SK-N-SH (cell line): ENCODE measurements around the gene SLX1A. TPM values are rescaled to one million over a fixed set of nuclear protein-coding genes. Genes with fewer than 3 reads are reported as not detected.

Experiments
- CTCF ChIA-PET: fragments of 300-600, 350-600 bp; formaldehyde crosslinking; extraction: SDS; loops from one replicate; lab custom pipeline; 2021; lab: Yijun Ruan, JAX
- POLR2A ChIA-PET: fragments of 350-600 bp; sonication (Branson Sonifier 250); formaldehyde crosslinking; extraction: SDS; loops from one replicate; lab custom pipeline; 2020; ENCODE audit warnings: antibody characterized with exemption, inconsistent platforms; lab: Yijun Ruan, JAX
- DNase-seq: peaks from one replicate; pipeline ENCODE4 v3.0.0; 2012
- H2AFZ ChIP-seq: fragments of 200-600 bp; sonication (generic); 2 replicates; pipeline ENCODE4 v1.8.1; 2016; ENCODE audit warnings: antibody characterized with exemption, mild to moderate bottlenecking, low read depth
- H3F3A ChIP-seq: fragments of 200-600 bp; sonication (generic); replicated peaks from 2 replicates; pipeline ENCODE3; 2016; ENCODE audit warnings: antibody characterized with exemption, mild to moderate bottlenecking; ENCODE audit not compliant: insufficient read depth
- H3K27ac ChIP-seq, 2 experiments: fragments of 200-500 bp in 1 of 2; fragments of 200-600 bp in 1 of 2; sonication (Bioruptor generic) in 1 of 2; sonication (generic), shearing (Covaris generic) in 1 of 2; 2 replicates each; pipeline versions ENCODE4 v1.5.1 to v1.6.1; 2014 to 2016; ENCODE audit warnings: low read depth in 2 of 2, inconsistent platforms in 1 of 2, low read length in 1 of 2, mild to moderate bottlenecking in 1 of 2, mixed read lengths in 1 of 2
- H3K27me3 ChIP-seq: fragments of 200-600 bp; sonication (generic), shearing (Covaris generic); 2 replicates; pipeline ENCODE4 v1.6.1; 2016; ENCODE audit warnings: mixed run types; ENCODE audit not compliant: insufficient read depth
- H3K36me3 ChIP-seq, 2 experiments: fragments of 200-500 bp in 1 of 2; fragments of 200-600 bp in 1 of 2; sonication (Bioruptor generic) in 1 of 2; sonication (generic) in 1 of 2; replicated peaks in 1 of 2; 2 replicates each; pipeline versions ENCODE3 to v1.5.1; 2014 to 2016; ENCODE audit warnings: low read length in 1 of 2, mild to moderate bottlenecking in 1 of 2; ENCODE audit not compliant: insufficient read depth in 2 of 2, control insufficient read depth in 1 of 2
- H3K4me1 ChIP-seq, 2 experiments: fragments of 200-500 bp in 1 of 2; fragments of 200-600 bp in 1 of 2; sonication (Bioruptor generic) in 1 of 2; sonication (generic), shearing (Covaris generic) in 1 of 2; 2 replicates each; pipeline versions ENCODE4 v1.5.1 to v1.6.1; 2014 to 2016; ENCODE audit warnings: low read depth in 1 of 2, low read length in 1 of 2, mixed run types in 1 of 2; ENCODE audit not compliant: insufficient read depth in 2 of 2, control insufficient read depth in 1 of 2
- H3K4me2 ChIP-seq: fragments of 200-600 bp; sonication (generic), shearing (Covaris generic); 2 replicates; pipeline ENCODE4 v1.6.1; 2017; ENCODE audit warnings: mixed run types
- H3K4me3 ChIP-seq, 2 experiments: fragments of 200-500 bp in 1 of 2; fragments of 200-600 bp in 1 of 2; sonication (Bioruptor generic) in 1 of 2; sonication (generic), shearing (Covaris generic) in 1 of 2; 2 replicates each; pipeline versions ENCODE4 v1.5.1 to v1.8.1; 2014 to 2016; ENCODE audit warnings: low read depth in 2 of 2, inconsistent platforms in 1 of 2, low read length in 1 of 2, mild to moderate bottlenecking in 1 of 2, mixed read lengths in 1 of 2, moderate library complexity in 1 of 2
- H3K79me2 ChIP-seq: fragments of 200-600 bp; sonication (generic); 2 replicates; pipeline ENCODE4 v1.8.1; 2017; ENCODE audit warnings: mild to moderate bottlenecking; ENCODE audit not compliant: insufficient read depth
- H3K9ac ChIP-seq: fragments of 200-600 bp; sonication (generic); 2 replicates; pipeline ENCODE4 v1.6.1; 2017; ENCODE audit warnings: mixed run types
- H3K9me2 ChIP-seq: fragments of 200-600 bp; sonication (generic); 2 replicates; pipeline ENCODE4 v1.6.1; 2017; ENCODE audit warnings: mixed run types
- H3K9me3 ChIP-seq: fragments of 200-600 bp; sonication (generic); 2 replicates; pipeline ENCODE4 v1.6.1; 2017; ENCODE audit warnings: mixed run types, mild to moderate bottlenecking, moderate library complexity
- H4K20me1 ChIP-seq: fragments of 200-600 bp; sonication (generic); 2 replicates; pipeline ENCODE4 v1.6.1; 2017; ENCODE audit warnings: mild to moderate bottlenecking, mixed run types; ENCODE audit not compliant: insufficient read depth
- GATA2 ChIP-seq: sonication (generic); formaldehyde crosslinking; IDR thresholded peaks from 2 replicates; pipeline ENCODE4 v1.5.0; 2020; ENCODE audit warnings: mild to moderate bottlenecking, missing genetic modification reagents
- MEF2A ChIP-seq: IDR thresholded peaks from 2 replicates; pipeline ENCODE4 v1.4.0; 2012; ENCODE audit warnings: low read depth, borderline replicate concordance
- NFIC ChIP-seq: IDR thresholded peaks from 2 replicates; pipeline ENCODE4 v1.4.0; 2012; ENCODE audit warnings: borderline replicate concordance
- RAD21 ChIP-seq: IDR thresholded peaks from 2 replicates; pipeline ENCODE4 v1.6.1; 2012; ENCODE audit warnings: mild to moderate bottlenecking, low read length
- RFX5 ChIP-seq: IDR thresholded peaks from 2 replicates; pipeline ENCODE4 v1.6.1; 2012; ENCODE audit warnings: mild to moderate bottlenecking, improper control_type of control experiment, low read length
- RXRA ChIP-seq: IDR thresholded peaks from 2 replicates; pipeline ENCODE4 v1.4.0; 2012; ENCODE audit warnings: low read depth, mild to moderate bottlenecking, borderline replicate concordance
- SIN3A ChIP-seq: IDR thresholded peaks from 2 replicates; pipeline ENCODE4 v1.6.1; 2012; ENCODE audit warnings: low read depth, mild to moderate bottlenecking, low read length, moderate library complexity, borderline replicate concordance
- TAF1 ChIP-seq: IDR thresholded peaks from 2 replicates; pipeline ENCODE4 v1.6.1; 2012; ENCODE audit warnings: low read depth, mild to moderate bottlenecking, low read length, moderate library complexity, borderline replicate concordance
- WGBS: methylation state at CpG from one replicate; pipeline ENCODE4 v1.1.6; 2017; ENCODE audit warnings: low lambda C conversion rate; 5-methylcytosine and 5-hydroxymethylcytosine counted together
- polyA plus RNA-seq, 3 experiments: library from polyadenylated mRNA; depleted of rRNA; stranded (reverse); fragments of >200 nt; gene quantifications; 2 replicates each; pipeline ENCODE4 v1.2.3, GENCODE V29; 2012
- TF ChIP-seq, protein P1 (sequence below): fragments of 200-600 bp; sonication (generic); IDR thresholded peaks from 2 replicates; pipeline ENCODE4 v1.6.1; 2017; ENCODE audit warnings: antibody characterized with exemption, mild to moderate bottlenecking, moderate library complexity
- TF ChIP-seq, protein P2 (sequence below): fragments of 150-350 bp; IDR thresholded peaks from 2 replicates; pipeline ENCODE4 v1.6.1; 2016; ENCODE audit warnings: mild to moderate bottlenecking, low read depth, low read length
- TF ChIP-seq, protein P3 (sequence below): IDR thresholded peaks from 2 replicates; pipeline ENCODE4; 2012
- TF ChIP-seq, protein P4 (sequence below): IDR thresholded peaks from 2 replicates; pipeline ENCODE4 v1.4.0; 2012; ENCODE audit warnings: low read depth, borderline replicate concordance

The SLX1A gene
- polyA plus RNA-seq, 1 of the 3 experiments (the other 2 are of a cell fraction) = 68.8 TPM

DNA sequence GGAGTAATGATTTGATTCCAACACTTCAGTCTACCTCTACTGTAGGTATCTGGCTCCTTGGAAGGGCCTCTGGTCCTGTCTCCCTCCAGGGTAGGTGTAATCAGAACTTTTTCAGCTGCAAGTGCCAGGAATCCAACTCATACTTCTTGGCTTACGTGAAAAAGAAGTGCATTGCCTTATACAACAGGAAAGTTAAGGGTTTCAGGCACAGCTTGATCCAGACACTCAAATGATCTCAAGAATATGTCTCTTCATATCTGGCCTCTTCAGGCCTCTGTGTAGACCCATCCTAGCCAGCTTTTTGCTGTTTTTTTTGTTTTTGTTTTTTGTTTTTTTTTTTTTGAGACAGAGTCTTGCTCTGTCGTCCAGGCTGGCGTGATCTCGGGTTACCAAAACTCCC lies 14.5 kb upstream of the SLX1A start:
- POLR2A ChIA-PET = no interaction called here
- peaks cover 0 to 7% of the 10 kb centered on the region in 2 experiments; a peak in 1 of 4 replicates for H3K4me1 ChIP-seq
- no peak for DNase-seq
- H4K20me1 ChIP-seq = no peaks in the 10 kb centered on the region
- no peaks in the 10 kb centered on the region for H3K27me3 ChIP-seq
- no peak overlapping the region for H3K4me2 ChIP-seq
- no peak overlapping the region for H3K9ac ChIP-seq
- H3K9me2 ChIP-seq = no peaks in the 10 kb centered on the region
- no peak overlapping the region for H3K27ac ChIP-seq
- no peak overlapping the region for H3K4me3 ChIP-seq
- no peaks in the 10 kb centered on the region for H3K79me2 ChIP-seq
- H2AFZ ChIP-seq = no peak overlapping the region
- no peaks in the 10 kb centered on the region for H3K36me3 ChIP-seq
- WGBS = 97% methylated on average over 4 of the region's 4 CpGs
- H3K9me3 ChIP-seq = no peaks in the 10 kb centered on the region
- peaks cover 4% of the 10 kb centered on the region for H3F3A ChIP-seq
- TF ChIP-seq, protein P1, sequence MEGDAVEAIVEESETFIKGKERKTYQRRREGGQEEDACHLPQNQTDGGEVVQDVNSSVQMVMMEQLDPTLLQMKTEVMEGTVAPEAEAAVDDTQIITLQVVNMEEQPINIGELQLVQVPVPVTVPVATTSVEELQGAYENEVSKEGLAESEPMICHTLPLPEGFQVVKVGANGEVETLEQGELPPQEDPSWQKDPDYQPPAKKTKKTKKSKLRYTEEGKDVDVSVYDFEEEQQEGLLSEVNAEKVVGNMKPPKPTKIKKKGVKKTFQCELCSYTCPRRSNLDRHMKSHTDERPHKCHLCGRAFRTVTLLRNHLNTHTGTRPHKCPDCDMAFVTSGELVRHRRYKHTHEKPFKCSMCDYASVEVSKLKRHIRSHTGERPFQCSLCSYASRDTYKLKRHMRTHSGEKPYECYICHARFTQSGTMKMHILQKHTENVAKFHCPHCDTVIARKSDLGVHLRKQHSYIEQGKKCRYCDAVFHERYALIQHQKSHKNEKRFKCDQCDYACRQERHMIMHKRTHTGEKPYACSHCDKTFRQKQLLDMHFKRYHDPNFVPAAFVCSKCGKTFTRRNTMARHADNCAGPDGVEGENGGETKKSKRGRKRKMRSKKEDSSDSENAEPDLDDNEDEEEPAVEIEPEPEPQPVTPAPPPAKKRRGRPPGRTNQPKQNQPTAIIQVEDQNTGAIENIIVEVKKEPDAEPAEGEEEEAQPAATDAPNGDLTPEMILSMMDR = no peak
- TF ChIP-seq, protein P2, sequence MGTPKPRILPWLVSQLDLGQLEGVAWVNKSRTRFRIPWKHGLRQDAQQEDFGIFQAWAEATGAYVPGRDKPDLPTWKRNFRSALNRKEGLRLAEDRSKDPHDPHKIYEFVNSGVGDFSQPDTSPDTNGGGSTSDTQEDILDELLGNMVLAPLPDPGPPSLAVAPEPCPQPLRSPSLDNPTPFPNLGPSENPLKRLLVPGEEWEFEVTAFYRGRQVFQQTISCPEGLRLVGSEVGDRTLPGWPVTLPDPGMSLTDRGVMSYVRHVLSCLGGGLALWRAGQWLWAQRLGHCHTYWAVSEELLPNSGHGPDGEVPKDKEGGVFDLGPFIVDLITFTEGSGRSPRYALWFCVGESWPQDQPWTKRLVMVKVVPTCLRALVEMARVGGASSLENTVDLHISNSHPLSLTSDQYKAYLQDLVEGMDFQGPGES = no peak
- TF ChIP-seq NFIC (no peak), SIN3A (no peak), RXRA (no peak), RAD21 (no peak), RFX5 (no peak), MEF2A (no peak), TAF1 (no peak), GATA2 (CRISPR knock-in tag) (no peak)
- TF ChIP-seq, protein P3, sequence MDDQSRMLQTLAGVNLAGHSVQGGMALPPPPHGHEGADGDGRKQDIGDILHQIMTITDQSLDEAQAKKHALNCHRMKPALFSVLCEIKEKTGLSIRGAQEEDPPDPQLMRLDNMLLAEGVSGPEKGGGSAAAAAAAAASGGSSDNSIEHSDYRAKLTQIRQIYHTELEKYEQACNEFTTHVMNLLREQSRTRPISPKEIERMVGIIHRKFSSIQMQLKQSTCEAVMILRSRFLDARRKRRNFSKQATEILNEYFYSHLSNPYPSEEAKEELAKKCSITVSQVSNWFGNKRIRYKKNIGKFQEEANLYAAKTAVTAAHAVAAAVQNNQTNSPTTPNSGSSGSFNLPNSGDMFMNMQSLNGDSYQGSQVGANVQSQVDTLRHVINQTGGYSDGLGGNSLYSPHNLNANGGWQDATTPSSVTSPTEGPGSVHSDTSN = no peak
- TF ChIP-seq, protein P4, sequence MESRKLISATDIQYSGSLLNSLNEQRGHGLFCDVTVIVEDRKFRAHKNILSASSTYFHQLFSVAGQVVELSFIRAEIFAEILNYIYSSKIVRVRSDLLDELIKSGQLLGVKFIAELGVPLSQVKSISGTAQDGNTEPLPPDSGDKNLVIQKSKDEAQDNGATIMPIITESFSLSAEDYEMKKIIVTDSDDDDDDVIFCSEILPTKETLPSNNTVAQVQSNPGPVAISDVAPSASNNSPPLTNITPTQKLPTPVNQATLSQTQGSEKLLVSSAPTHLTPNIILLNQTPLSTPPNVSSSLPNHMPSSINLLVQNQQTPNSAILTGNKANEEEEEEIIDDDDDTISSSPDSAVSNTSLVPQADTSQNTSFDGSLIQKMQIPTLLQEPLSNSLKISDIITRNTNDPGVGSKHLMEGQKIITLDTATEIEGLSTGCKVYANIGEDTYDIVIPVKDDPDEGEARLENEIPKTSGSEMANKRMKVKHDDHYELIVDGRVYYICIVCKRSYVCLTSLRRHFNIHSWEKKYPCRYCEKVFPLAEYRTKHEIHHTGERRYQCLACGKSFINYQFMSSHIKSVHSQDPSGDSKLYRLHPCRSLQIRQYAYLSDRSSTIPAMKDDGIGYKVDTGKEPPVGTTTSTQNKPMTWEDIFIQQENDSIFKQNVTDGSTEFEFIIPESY = no peak
- CTCF ChIA-PET = interaction anchor here (0.7 to 3.7 kb wide), 2 partner anchors 67 to 87 kb away, joined by 4 to 15 read pairs; partner anchors contain the start of gene TBX6
